ENCODE data around the gene ZNF366.

ZNF366 gene

GRCh38 chr5:72474046-72474500 lies 33.1 kb downstream of the ZNF366 start:
- no peak overlapping the region for H3K4ac ChIP-seq (ENCODE audit: low read depth, low read length)
- no peak overlapping the region for H2BK15ac ChIP-seq (replicated peaks; ENCODE audit: low read depth)
- H3K18ac ChIP-seq (ENCODE audit: low read length), result no peak overlapping the region
- no peak overlapping the region for H2BK5ac ChIP-seq (ENCODE audit: low read length)
- H4K8ac ChIP-seq (ENCODE audit: low read depth, low read length), result no peak overlapping the region
- H3K36me3 ChIP-seq (ENCODE audit: control insufficient read depth, insufficient read depth, low read length), result no peaks in the 10 kb centered on the region
- H3K79me1 ChIP-seq (ENCODE audit: low read length), result no peaks in the 10 kb centered on the region
- H3K4me1 ChIP-seq (ENCODE audit: control insufficient read depth, low read depth, low read length), result no peaks in the 10 kb centered on the region
- no peak overlapping the region for H3K9ac ChIP-seq (ENCODE audit: low read length)
- no peak overlapping the region for H3K56ac ChIP-seq (ENCODE audit: low read length)
- no peaks in the 10 kb centered on the region for H3K27me3 ChIP-seq (ENCODE audit: insufficient read depth, low read length, poor library complexity)
- no peak overlapping the region for H2AK5ac ChIP-seq (ENCODE audit: low read length)
- no CpG with 5 or more reads among the region's 1 CpG for WGBS (ENCODE audit: extremely low coverage, insufficient coverage, low lambda C conversion rate)
- DNase-seq, result no peak
- H3K23ac ChIP-seq (ENCODE audit: low read length), result no peak overlapping the region
- no peak overlapping the region for H2BK120ac ChIP-seq (ENCODE audit: low read depth, low read length)
- H3K4me3 ChIP-seq (ENCODE audit: low read length), result no peak overlapping the region
- H3K4me2 ChIP-seq (ENCODE audit: low read length), result no peak overlapping the region
- no peaks in the 10 kb centered on the region for H3K79me2 ChIP-seq (ENCODE audit: control insufficient read depth, insufficient read depth, low read length)
- H3K27ac ChIP-seq (ENCODE audit: low read depth, low read length), result no peak overlapping the region
- H4K5ac ChIP-seq (ENCODE audit: low read length), result no peak overlapping the region

DNA sequence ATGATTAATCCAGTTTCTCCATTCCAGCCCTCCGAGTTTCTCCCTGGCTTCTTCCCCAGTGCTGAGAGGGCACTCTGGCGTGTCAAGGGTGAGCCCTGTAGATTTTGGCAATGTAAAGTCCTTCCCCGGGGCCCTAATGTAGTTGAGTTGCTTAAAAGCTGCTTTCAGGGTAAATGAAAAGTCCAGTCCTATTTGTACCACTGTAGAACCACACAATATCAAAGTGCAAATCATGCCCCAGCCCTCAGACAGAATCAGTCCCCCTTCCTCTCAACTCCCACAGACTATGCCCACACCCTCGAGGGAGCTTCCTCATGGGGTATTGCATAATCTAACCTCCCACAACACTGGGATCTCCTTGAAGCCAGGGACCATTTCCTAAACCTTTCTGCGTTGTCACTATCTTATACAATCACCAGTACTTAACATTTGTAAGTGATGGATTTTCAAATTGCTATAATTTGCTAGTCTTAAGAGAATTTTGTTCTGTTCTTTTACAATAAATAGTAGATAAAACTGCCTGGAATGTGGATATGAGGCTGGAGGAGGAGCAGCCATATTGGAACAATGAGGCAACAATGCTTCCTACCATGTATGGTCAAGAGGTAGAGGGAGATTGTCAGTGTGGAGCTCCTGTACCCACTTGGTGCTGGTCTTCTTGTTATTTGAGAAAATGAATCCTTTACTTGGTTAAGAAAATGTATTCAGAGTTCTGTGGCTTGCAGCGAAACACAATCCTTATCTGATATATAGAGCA lies 34.4 kb downstream of the ZNF366 start:
- H3K79me1 ChIP-seq (ENCODE audit: low read length), result no peaks in the 10 kb centered on the region
- H3K27me3 ChIP-seq (ENCODE audit: insufficient read depth, low read length, poor library complexity), result no peaks in the 10 kb centered on the region
- H3K27ac ChIP-seq (ENCODE audit: low read depth, low read length), result no peak overlapping the region
- WGBS (ENCODE audit: extremely low coverage, insufficient coverage, low lambda C conversion rate), result no CpG with 5 or more reads among the region's 6 CpGs
- no peaks in the 10 kb centered on the region for H3K36me3 ChIP-seq (ENCODE audit: control insufficient read depth, insufficient read depth, low read length)
- H4K8ac ChIP-seq (ENCODE audit: low read depth, low read length), result no peak overlapping the region
- H3K79me2 ChIP-seq (ENCODE audit: control insufficient read depth, insufficient read depth, low read length), result no peaks in the 10 kb centered on the region
- H2AK5ac ChIP-seq (ENCODE audit: low read length), result no peak overlapping the region
- H3K9ac ChIP-seq (ENCODE audit: low read length), result no peak overlapping the region
- H3K56ac ChIP-seq (ENCODE audit: low read length), result no peak overlapping the region
- no peak overlapping the region for H3K4me2 ChIP-seq (ENCODE audit: low read length)
- no peak overlapping the region for H2BK120ac ChIP-seq (ENCODE audit: low read depth, low read length)
- H4K5ac ChIP-seq (ENCODE audit: low read length), result no peak overlapping the region
- no peak overlapping the region for H3K4me3 ChIP-seq (ENCODE audit: low read length)
- DNase-seq, result no peak
- no peak overlapping the region for H3K18ac ChIP-seq (ENCODE audit: low read length)
- H3K4ac ChIP-seq (ENCODE audit: low read depth, low read length), result no peak overlapping the region
- no peak overlapping the region for H2BK15ac ChIP-seq (replicated peaks; ENCODE audit: low read depth)
- no peak overlapping the region for H2BK5ac ChIP-seq (ENCODE audit: low read length)
- no peak overlapping the region for H3K23ac ChIP-seq (ENCODE audit: low read length)
- H3K4me1 ChIP-seq (ENCODE audit: control insufficient read depth, low read depth, low read length), result peaks cover 1% of the 10 kb centered on the region

- no peak overlapping the region for H4K5ac ChIP-seq (ENCODE audit: low read length)
- no peak overlapping the region for H3K27ac ChIP-seq (ENCODE audit: low read depth, low read length)
- no peak overlapping the region for H3K56ac ChIP-seq (ENCODE audit: low read length)
- H2BK120ac ChIP-seq (ENCODE audit: low read depth, low read length), result no peak overlapping the region
- no peak for DNase-seq
- peaks cover 1% of the 10 kb centered on the region for H3K4me1 ChIP-seq (ENCODE audit: control insufficient read depth, low read depth, low read length)
- no CpG with 5 or more reads among the region's 1 CpG for WGBS (ENCODE audit: extremely low coverage, insufficient coverage, low lambda C conversion rate)
- no peak overlapping the region for H3K4me2 ChIP-seq (ENCODE audit: low read length)
- no peaks in the 10 kb centered on the region for H3K79me2 ChIP-seq (ENCODE audit: control insufficient read depth, insufficient read depth, low read length)
- no peak overlapping the region for H3K9ac ChIP-seq (ENCODE audit: low read length)
- no peak overlapping the region for H2BK5ac ChIP-seq (ENCODE audit: low read length)
- no peak overlapping the region for H3K23ac ChIP-seq (ENCODE audit: low read length)
- no peaks in the 10 kb centered on the region for H3K27me3 ChIP-seq (ENCODE audit: insufficient read depth, low read length, poor library complexity)
- no peaks in the 10 kb centered on the region for H3K36me3 ChIP-seq (ENCODE audit: control insufficient read depth, insufficient read depth, low read length)
- H2BK15ac ChIP-seq (replicated peaks; ENCODE audit: low read depth), result no peak overlapping the region
- H3K79me1 ChIP-seq (ENCODE audit: low read length), result no peaks in the 10 kb centered on the region
- H3K4me3 ChIP-seq (ENCODE audit: low read length), result no peak overlapping the region
- no peak overlapping the region for H2AK5ac ChIP-seq (ENCODE audit: low read length)
- no peak overlapping the region for H4K8ac ChIP-seq (ENCODE audit: low read depth, low read length)
- no peak overlapping the region for H3K18ac ChIP-seq (ENCODE audit: low read length)
- no peak overlapping the region for H3K4ac ChIP-seq (ENCODE audit: low read depth, low read length)
These were observed 35.2 kb downstream of the ZNF366 start for GRCh38 chr5:72472031-72472430.

DNA sequence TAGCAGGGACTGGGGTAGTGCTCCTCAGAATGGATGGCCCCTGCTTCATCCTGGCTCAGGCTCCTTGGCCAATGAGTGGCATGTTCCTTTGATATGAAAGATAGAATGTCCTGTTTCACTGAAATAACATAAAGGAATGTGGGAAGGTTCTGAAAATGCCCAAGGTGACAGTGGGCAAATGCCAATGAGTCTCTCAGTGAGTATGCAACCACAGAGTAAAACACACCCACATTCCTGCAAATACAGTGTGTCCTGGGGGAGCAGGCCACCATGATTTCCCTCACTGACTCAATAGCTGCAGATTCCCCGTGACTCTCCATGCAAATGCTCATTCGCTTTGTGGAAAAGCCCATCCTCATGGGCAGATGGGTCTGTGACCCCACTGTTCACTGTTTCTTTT lies 36.4 kb downstream of the ZNF366 start:
- Histone ChIP-seq H3K79me1 (ENCODE audit: low read length) (no peaks in the 10 kb centered on the region), H3K36me3 (ENCODE audit: control insufficient read depth, insufficient read depth, low read length) (no peaks in the 10 kb centered on the region), H3K18ac (ENCODE audit: low read length) (no peak overlapping the region), H3K23ac (ENCODE audit: low read length) (no peak overlapping the region), H2BK15ac (replicated peaks; ENCODE audit: low read depth) (no peak overlapping the region), H3K27me3 (ENCODE audit: insufficient read depth, low read length, poor library complexity) (no peaks in the 10 kb centered on the region), H3K4me3 (ENCODE audit: low read length) (no peak overlapping the region), H2BK120ac (ENCODE audit: low read depth, low read length) (no peak overlapping the region), H2AK5ac (ENCODE audit: low read length) (no peak overlapping the region), H3K56ac (ENCODE audit: low read length) (no peak overlapping the region), H4K5ac (ENCODE audit: low read length) (no peak overlapping the region), H3K9ac (ENCODE audit: low read length) (no peak overlapping the region), H3K4me1 (ENCODE audit: control insufficient read depth, low read depth, low read length) (peaks cover 1% of the 10 kb centered on the region), H2BK5ac (ENCODE audit: low read length) (no peak overlapping the region), H3K79me2 (ENCODE audit: control insufficient read depth, insufficient read depth, low read length) (no peaks in the 10 kb centered on the region), H4K8ac (ENCODE audit: low read depth, low read length) (no peak overlapping the region), H3K4ac (ENCODE audit: low read depth, low read length) (no peak overlapping the region), H3K4me2 (ENCODE audit: low read length) (no peak overlapping the region), H3K27ac (ENCODE audit: low read depth, low read length) (no peak overlapping the region)
- WGBS (ENCODE audit: extremely low coverage, insufficient coverage, low lambda C conversion rate), result no CpG with 5 or more reads among the region's 2 CpGs
- DNase-seq, result no peak

DNA sequence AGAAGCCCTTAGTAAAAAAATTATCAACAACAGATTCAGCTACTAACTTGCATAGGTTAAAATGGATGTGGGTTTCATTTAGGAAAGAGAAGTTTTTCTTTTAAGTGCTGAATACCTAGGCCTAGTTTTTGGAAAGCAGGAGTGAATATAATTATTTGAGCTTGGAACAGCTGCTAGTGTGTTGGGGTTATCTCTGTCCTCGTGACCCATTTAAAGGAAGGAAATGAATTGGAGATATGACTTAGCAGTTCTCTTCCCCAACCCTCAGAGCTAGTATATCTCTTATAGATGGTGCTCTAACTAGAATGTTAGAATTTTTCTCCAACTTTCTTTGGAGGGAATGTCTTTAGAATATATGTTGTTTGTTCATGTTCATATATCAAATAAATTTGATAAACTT lies 38.6 kb downstream of the ZNF366 start:
- Histone ChIP-seq H3K27me3 (ENCODE audit: insufficient read depth, low read length, poor library complexity) (no peaks in the 10 kb centered on the region), H3K79me1 (ENCODE audit: low read length) (no peaks in the 10 kb centered on the region), H3K27ac (ENCODE audit: low read depth, low read length) (no peak overlapping the region), H3K18ac (ENCODE audit: low read length) (no peak overlapping the region), H3K23ac (ENCODE audit: low read length) (no peak overlapping the region), H3K4me2 (ENCODE audit: low read length) (no peak overlapping the region), H3K4me3 (ENCODE audit: low read length) (no peak overlapping the region), H2BK120ac (ENCODE audit: low read depth, low read length) (no peak overlapping the region), H3K9ac (ENCODE audit: low read length) (no peak overlapping the region), H3K56ac (ENCODE audit: low read length) (no peak overlapping the region), H2AK5ac (ENCODE audit: low read length) (no peak overlapping the region), H3K4me1 (ENCODE audit: control insufficient read depth, low read depth, low read length) (peaks cover 1% of the 10 kb centered on the region), H4K8ac (ENCODE audit: low read depth, low read length) (no peak overlapping the region), H3K4ac (ENCODE audit: low read depth, low read length) (no peak overlapping the region), H2BK5ac (ENCODE audit: low read length) (no peak overlapping the region), H4K5ac (ENCODE audit: low read length) (no peak overlapping the region), H3K79me2 (ENCODE audit: control insufficient read depth, insufficient read depth, low read length) (no peaks in the 10 kb centered on the region), H2BK15ac (replicated peaks; ENCODE audit: low read depth) (no peak overlapping the region), H3K36me3 (ENCODE audit: control insufficient read depth, insufficient read depth, low read length) (no peaks in the 10 kb centered on the region)
- WGBS (ENCODE audit: extremely low coverage, insufficient coverage, low lambda C conversion rate), result no CpG with 5 or more reads among the region's 1 CpG
- no peak for DNase-seq

DNA sequence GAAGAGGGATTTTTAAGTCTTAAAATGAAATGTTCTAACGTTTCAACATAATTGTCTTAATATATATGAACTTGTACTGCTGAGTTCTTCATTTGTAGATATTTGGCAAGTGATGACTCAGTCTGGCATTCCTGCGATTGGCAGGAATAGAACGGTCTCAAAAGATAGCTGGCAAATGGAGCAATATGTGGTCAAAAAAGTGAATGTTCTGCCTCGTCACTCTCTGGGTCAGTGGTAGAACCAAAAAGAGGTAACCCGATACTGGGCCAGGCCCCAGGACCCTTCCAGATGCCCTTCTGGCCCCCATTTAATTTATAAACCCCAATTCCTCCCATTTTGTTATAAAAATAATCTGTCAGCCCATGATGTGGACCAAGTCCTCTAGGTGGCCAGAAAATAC lies 39.2 kb downstream of the ZNF366 start:
- Histone ChIP-seq H3K4me3 (ENCODE audit: low read length) (no peak overlapping the region), H3K79me2 (ENCODE audit: control insufficient read depth, insufficient read depth, low read length) (no peaks in the 10 kb centered on the region), H3K4me2 (ENCODE audit: low read length) (no peak overlapping the region), H2BK5ac (ENCODE audit: low read length) (no peak overlapping the region), H2AK5ac (ENCODE audit: low read length) (no peak overlapping the region), H3K4ac (ENCODE audit: low read depth, low read length) (no peak overlapping the region), H3K18ac (ENCODE audit: low read length) (no peak overlapping the region), H3K9ac (ENCODE audit: low read length) (no peak overlapping the region), H2BK15ac (replicated peaks; ENCODE audit: low read depth) (no peak overlapping the region), H3K56ac (ENCODE audit: low read length) (no peak overlapping the region), H3K79me1 (ENCODE audit: low read length) (no peaks in the 10 kb centered on the region), H3K23ac (ENCODE audit: low read length) (no peak overlapping the region), H3K27me3 (ENCODE audit: insufficient read depth, low read length, poor library complexity) (no peaks in the 10 kb centered on the region), H4K5ac (ENCODE audit: low read length) (no peak overlapping the region), H4K8ac (ENCODE audit: low read depth, low read length) (peak overlapping the region; percentile 39), H3K27ac (ENCODE audit: low read depth, low read length) (no peak overlapping the region), H3K36me3 (ENCODE audit: control insufficient read depth, insufficient read depth, low read length) (no peaks in the 10 kb centered on the region), H2BK120ac (ENCODE audit: low read depth, low read length) (no peak overlapping the region), H3K4me1 (ENCODE audit: control insufficient read depth, low read depth, low read length) (peaks cover 1% of the 10 kb centered on the region)
- no peak for DNase-seq
- WGBS (ENCODE audit: extremely low coverage, insufficient coverage, low lambda C conversion rate), result no CpG with 5 or more reads among the region's 5 CpGs
